OCI-LY7 (cell line): ENCODE measurements around the gene COL18A1. TPM values are rescaled to one million over a fixed set of nuclear protein-coding genes. Genes with fewer than 3 reads are reported as not detected.

Experiments
- BruUV-seq: library from RNA; stranded (reverse); fragments of 400-500 nt; replicated peaks from 2 replicates; lab custom pipeline; 2021; lab: Mats Ljungman, UMichigan
- CTCF ChIA-PET: fragments of 300-600 bp; sonication (Branson Sonifier 250); formaldehyde crosslinking; loops from one replicate; lab custom pipeline; 2022; ENCODE audit warnings: antibody characterized with exemption; ENCODE audit not compliant: unreplicated experiment; lab: Charles Lee
- POLR2A ChIA-PET: fragments of 300-600 bp; sonication (Branson Sonifier 250); formaldehyde crosslinking; loops from one replicate; lab custom pipeline; 2022; ENCODE audit warnings: antibody characterized with exemption; lab: Charles Lee
- DNase-seq: peaks from one replicate; pipeline ENCODE4 v3.0.0-alpha.2; 2015; ENCODE audit warnings: low spot score
- H2AFZ ChIP-seq: fragments of 200-600 bp; sonication (generic), shearing (Covaris generic); 2 replicates; pipeline ENCODE4 v1.6.1; 2014; ENCODE audit warnings: mild to moderate bottlenecking, antibody characterized with exemption, low read length, moderate library complexity
- H3K27ac ChIP-seq: fragments of 200-600 bp; sonication (generic); 2 replicates; pipeline ENCODE4 v1.5.1; 2014; ENCODE audit warnings: mixed run types, low read depth, mild to moderate bottlenecking, moderate library complexity, low read length, inconsistent platforms; ENCODE audit not compliant: poor library complexity, severe bottlenecking
- H3K36me3 ChIP-seq: fragments of 200-600 bp; sonication (generic); 2 replicates; pipeline ENCODE4 v1.6.1; 2014; ENCODE audit warnings: mild to moderate bottlenecking, antibody characterized with exemption, low read length, moderate library complexity, mixed read lengths; ENCODE audit not compliant: insufficient read depth
- H3K4me1 ChIP-seq: fragments of 200-600 bp; sonication (generic); 2 replicates; pipeline ENCODE4 v1.5.1; 2014; ENCODE audit warnings: mild to moderate bottlenecking, low read length; ENCODE audit not compliant: insufficient read depth, poor library complexity, severe bottlenecking
- H3K4me2 ChIP-seq: fragments of 200-600 bp; sonication (generic); 2 replicates; pipeline ENCODE4 v1.6.1; 2014; ENCODE audit warnings: mild to moderate bottlenecking, low read length
- H3K4me3 ChIP-seq: fragments of 200-600 bp; sonication (generic); 2 replicates; pipeline ENCODE4 v1.5.1; 2014; ENCODE audit warnings: mild to moderate bottlenecking, low read depth, low read length; ENCODE audit not compliant: poor library complexity, severe bottlenecking
- H3K79me2 ChIP-seq: fragments of 200-600 bp; sonication (generic); 2 replicates; pipeline ENCODE4 v1.6.1; 2016; ENCODE audit warnings: low read depth, mild to moderate bottlenecking, low read length, moderate library complexity, mixed read lengths; ENCODE audit not compliant: insufficient read depth
- H3K9me2 ChIP-seq: fragments of 200-600 bp; sonication (generic); 2 replicates; pipeline ENCODE4 v1.6.1; 2016; ENCODE audit warnings: mild to moderate bottlenecking, low read length, mixed read lengths; ENCODE audit not compliant: insufficient read depth
- H3K9me3 ChIP-seq: fragments of 200-600 bp; sonication (generic); 2 replicates; pipeline ENCODE4 v1.6.1; 2014; ENCODE audit warnings: mild to moderate bottlenecking, mixed run types, low read length, mixed read lengths
- H4K20me1 ChIP-seq: fragments of 200-600 bp; sonication (generic); 2 replicates; pipeline ENCODE4 v1.6.1; 2014; ENCODE audit warnings: mild to moderate bottlenecking, antibody characterized with exemption, low read length, moderate library complexity, mixed read lengths; ENCODE audit not compliant: insufficient read depth
- CTCF ChIP-seq: fragments of 200-600 bp; sonication (generic); conservative IDR thresholded peaks from 2 replicates; pipeline ENCODE4 v1.5.1; 2014; ENCODE audit warnings: mild to moderate bottlenecking, antibody characterized with exemption, low read length, moderate library complexity, mixed read lengths
- EZH2phosphoT487 ChIP-seq: fragments of 200-600 bp; sonication (generic); IDR thresholded peaks from 2 replicates; pipeline ENCODE4 v1.6.1; 2018; ENCODE audit warnings: low read depth, borderline replicate concordance, mild to moderate bottlenecking, mixed run types, antibody characterized with exemption, low read length, moderate library complexity, mixed read lengths
- intact Hi-C: fragments of 100-400 bp; cut with micrococcal nuclease; formaldehyde crosslinking; loops from one replicate; pipeline ENCODE4 v1.10.0; 2022; ENCODE audit not compliant: unreplicated experiment
- total RNA-seq, 2 experiments: library from RNA; depleted of rRNA in 1 of 2; stranded (reverse); fragments of >200 nt in 1 of 2; shearing (Covaris generic) in 1 of 2; gene quantifications; 2 replicates each; pipeline ENCODE4 v1.2.3, GENCODE V29; 2014 to 2022

COL18A1 gene
- total RNA-seq, 2 experiments from 2014 or later: 0.23 to 7.4 TPM

- intact Hi-C loops: no loop called here
- BruUV-seq: no TSS peak
- Histone ChIP-seq H2AFZ (no peak overlapping the region), H3K9me2 (no peaks in the 10 kb centered on the region), H3K4me1 (no peaks in the 10 kb centered on the region), H3K4me2 (no peak overlapping the region), H4K20me1 (no peaks in the 10 kb centered on the region), H3K27ac (no peak overlapping the region), H3K9me3 (peaks cover 31% of the 10 kb centered on the region; the same call in 1 of the 2 replicates), H3K4me3 (no peak overlapping the region), H3K79me2 (no peaks in the 10 kb centered on the region), H3K36me3 (peaks cover 67% of the 10 kb centered on the region)
- ChIA-PET POLR2A (no interaction called here), CTCF (no interaction called here)
- DNase-seq: no peak
- TF ChIP-seq CTCF: no peak
- TF ChIP-seq EZH2phosphoT487: no peak
Measured at GRCh38 chr21:45523411-45524101, 118.6 kb downstream of the COL18A1 start.

GRCh38 chr21:45524756-45525152, 119.8 kb downstream of the COL18A1 start:
- Histone ChIP-seq H3K4me1 (no peaks in the 10 kb centered on the region), H3K79me2 (no peaks in the 10 kb centered on the region), H3K36me3 (peaks cover 56% of the 10 kb centered on the region), H3K9me3 (peaks cover 19% of the 10 kb centered on the region; the same call in 1 of the 2 replicates), H4K20me1 (no peaks in the 10 kb centered on the region), H3K4me2 (no peak overlapping the region), H3K4me3 (no peak overlapping the region), H3K27ac (no peak overlapping the region), H2AFZ (no peak overlapping the region), H3K9me2 (no peaks in the 10 kb centered on the region)
- no peak for DNase-seq
- no peak for TF ChIP-seq CTCF
- no peak for TF ChIP-seq EZH2phosphoT487
- ChIA-PET CTCF (no interaction called here), POLR2A (interaction anchor here (0.6 kb wide), 1 partner anchor 706 kb away, joined by 3 read pairs; no protein-coding TSS in a partner anchor)
- no TSS peak for BruUV-seq
- intact Hi-C loops: no loop called here
